HCT116 (cell line): ENCODE results near the gene SERAC1. TPM values are rescaled to one million over a fixed set of nuclear protein-coding genes. Genes with fewer than 3 reads are reported as not detected.

ENCODE experiments used
- ATAC-seq: fragments of 200-7000 bp; cut with Tn5 transposase; 2 replicates; pipeline ENCODE4 v1.9.1; 2020; ENCODE audit warnings: mild to moderate bottlenecking, moderate library complexity
- BruUV-seq: library from RNA; stranded (reverse); fragments of 400-500 nt; replicated peaks from 2 replicates; lab custom pipeline; 2021; lab: Mats Ljungman, UMichigan
- CTCF ChIA-PET: fragments of 300-600 bp; sonication (Branson Sonifier 250); formaldehyde crosslinking; loops from one replicate; lab custom pipeline; 2021; ENCODE audit warnings: antibody characterized with exemption; lab: Charles Lee
- POLR2A ChIA-PET: fragments of 300-600, 350-600 bp; sonication (Branson Sonifier 250); formaldehyde crosslinking; loops from one replicate; lab custom pipeline; 2021; ENCODE audit warnings: antibody characterized with exemption; lab: Charles Lee
- RAD21 ChIA-PET, 2 experiments: fragments of 300-600 bp; sonication (Branson Sonifier 250); formaldehyde crosslinking; loops; one replicate each; lab custom pipeline; 2023; ENCODE audit warnings: low total read pairs in 2 of 2; ENCODE audit not compliant: uncharacterized antibody in 2 of 2, unreplicated experiment in 2 of 2, low non-redundant PET in 1 of 2; lab: Charles Lee
- DNase-seq: peaks from one replicate; pipeline ENCODE4 v3.0.0-alpha.2; 2010; ENCODE audit warnings: low read depth, low spot score
- H2AFZ ChIP-seq: fragments of 200-600 bp; shearing (Covaris generic), sonication (generic); 2 replicates; pipeline ENCODE4 v1.6.1; 2017; ENCODE audit warnings: low read depth, mixed run types, mixed read lengths, antibody characterized with exemption, low read length; ENCODE audit not compliant: poor library complexity, severe bottlenecking
- H3K27ac ChIP-seq: 2 replicates; pipeline ENCODE4 v1.5.1; 2012; ENCODE audit warnings: low read depth, low read length
- H3K27me3 ChIP-seq: fragments of 200-600 bp; sonication (generic); 2 replicates; pipeline ENCODE4 v1.6.1; 2016; ENCODE audit warnings: mixed run types, low read length, mixed read lengths; ENCODE audit not compliant: insufficient read depth
- H3K36me3 ChIP-seq, 2 experiments: fragments of 200-500 bp in 1 of 2; fragments of 200-600 bp in 1 of 2; sonication (Bioruptor generic) in 1 of 2; sonication (generic) in 1 of 2; 2 replicates each; pipeline versions ENCODE4 v1.5.1 to v1.6.1; 2014 to 2016; ENCODE audit warnings: low read length in 2 of 2, inconsistent platforms in 1 of 2, mixed read lengths in 1 of 2, mixed run types in 1 of 2; ENCODE audit not compliant: insufficient read depth in 2 of 2, control insufficient read depth in 1 of 2
- H3K4me1 ChIP-seq, 2 experiments: fragments of 200-600 bp in 1 of 2; sonication (generic) in 1 of 2; 2 replicates each; pipeline versions ENCODE4 v1.5.1 to v1.6.1; 2012 to 2017; ENCODE audit warnings: low read length in 2 of 2, inconsistent platforms in 1 of 2, mild to moderate bottlenecking in 1 of 2, mixed read lengths in 1 of 2, mixed run types in 1 of 2, moderate library complexity in 1 of 2; ENCODE audit not compliant: insufficient read depth in 2 of 2, control insufficient read depth in 1 of 2
- H3K4me2 ChIP-seq: fragments of 200-600 bp; sonication (generic); 2 replicates; pipeline ENCODE4 v1.6.1; 2017; ENCODE audit warnings: mixed run types, low read length, mixed read lengths
- H3K4me3 ChIP-seq, 2 experiments: fragments of 200-600 bp in 1 of 2; sonication (generic) in 1 of 2; replicated peaks in 1 of 2; 2 replicates each; pipeline ENCODE4 v1.5.1; 2011 to 2016; ENCODE audit warnings: low read length in 2 of 2, control low read depth in 1 of 2, low read depth in 1 of 2, mild to moderate bottlenecking in 1 of 2, mixed read lengths in 1 of 2, mixed run types in 1 of 2
- H3K79me2 ChIP-seq: fragments of 200-600 bp; sonication (generic); 2 replicates; pipeline ENCODE4 v1.6.1; 2017; ENCODE audit warnings: mild to moderate bottlenecking, mixed run types, low read length, moderate library complexity, mixed read lengths; ENCODE audit not compliant: insufficient read depth
- H3K9ac ChIP-seq: fragments of 200-600 bp; sonication (generic); 2 replicates; pipeline ENCODE4 v1.6.1; 2016; ENCODE audit warnings: low read length, mixed read lengths
- H3K9me2 ChIP-seq: fragments of 200-600 bp; sonication (generic), shearing (Covaris generic); 2 replicates; pipeline ENCODE4 v1.6.1; 2017; ENCODE audit warnings: mixed run types, mild to moderate bottlenecking, moderate library complexity; ENCODE audit not compliant: insufficient read depth
- H3K9me3 ChIP-seq, 2 experiments: fragments of 200-500 bp in 1 of 2; fragments of 200-600 bp in 1 of 2; sonication (Bioruptor generic) in 1 of 2; sonication (generic) in 1 of 2; 2 replicates each; pipeline ENCODE4 v1.6.1; 2014 to 2017; ENCODE audit warnings: low read length in 2 of 2, mixed read lengths in 2 of 2, inconsistent platforms in 1 of 2, low read depth in 1 of 2, mild to moderate bottlenecking in 1 of 2, mixed run types in 1 of 2, moderate library complexity in 1 of 2; ENCODE audit not compliant: control insufficient read depth in 1 of 2, insufficient read depth in 1 of 2
- H4K20me1 ChIP-seq: fragments of 200-600 bp; sonication (generic), shearing (Covaris generic); 2 replicates; pipeline ENCODE4 v1.6.1; 2017; ENCODE audit warnings: mixed run types, mild to moderate bottlenecking, moderate library complexity; ENCODE audit not compliant: insufficient read depth
- CBX3 ChIP-seq: IDR thresholded peaks from 2 replicates; pipeline ENCODE4 v1.6.1; 2012; ENCODE audit warnings: low read depth
- EGR1 ChIP-seq: IDR thresholded peaks from 2 replicates; pipeline ENCODE4 v1.6.1; 2012; ENCODE audit warnings: low read depth
- ELF1 ChIP-seq: IDR thresholded peaks from 2 replicates; pipeline ENCODE4 v1.6.1; 2012; ENCODE audit warnings: low read depth, borderline replicate concordance
- JUND ChIP-seq: IDR thresholded peaks from 2 replicates; pipeline ENCODE4 v1.6.1; 2012
- POLR2A ChIP-seq: IDR thresholded peaks from 2 replicates; pipeline ENCODE4 v1.7.0; 2011; ENCODE audit warnings: borderline replicate concordance; ENCODE audit not compliant: insufficient read depth, insufficient read length; ENCODE audit errors: extremely low read depth
- RAD21 ChIP-seq: IDR thresholded peaks from 2 replicates; pipeline ENCODE4 v1.6.1; 2012; ENCODE audit warnings: low read depth, mild to moderate bottlenecking
- SIN3A ChIP-seq: IDR thresholded peaks from 2 replicates; pipeline ENCODE4 v1.6.1; 2012; ENCODE audit warnings: low read depth
- SP1 ChIP-seq: IDR thresholded peaks from 2 replicates; pipeline ENCODE4 v1.6.1; 2012; ENCODE audit warnings: low read depth
- SRF ChIP-seq: IDR thresholded peaks from 2 replicates; pipeline ENCODE4 v1.6.1; 2012; ENCODE audit warnings: low read depth
- TCF7L2 ChIP-seq: IDR thresholded peaks from 2 replicates; pipeline ENCODE4 v1.7.0; 2011; ENCODE audit warnings: borderline replicate concordance, inconsistent platforms; ENCODE audit not compliant: insufficient read depth, insufficient read length; ENCODE audit errors: extremely low read depth
- ZFX ChIP-seq: fragments of 450-650 bp; IDR thresholded peaks from 2 replicates; pipeline ENCODE4 v1.6.1; 2017
- intact Hi-C: fragments of 100-400 bp; cut with micrococcal nuclease; formaldehyde crosslinking; loops from 2 replicates; pipeline ENCODE4 v1.10.0; 2022
- total RNA-seq: library from RNA; stranded (reverse); gene quantifications from one replicate; pipeline ENCODE4 v1.2.1, GENCODE V29; 2021; ENCODE audit not compliant: unreplicated experiment
- TF ChIP-seq, protein P1 (sequence below): IDR thresholded peaks from 2 replicates; pipeline ENCODE4 v1.6.1; 2012
- TF ChIP-seq, protein P2 (sequence below): IDR thresholded peaks from 2 replicates; pipeline ENCODE4 v1.6.1; 2012
- TF ChIP-seq, protein P3 (sequence below), 3 experiments: fragments of 200-600 bp in 1 of 3; sonication (generic) in 1 of 3; IDR thresholded peaks in 2 of 3; conservative IDR thresholded peaks in 1 of 3; 2 replicates each; pipeline ENCODE4 v1.5.1; 2012 to 2017; ENCODE audit warnings: low read depth in 2 of 3, low read length in 2 of 3, antibody characterized with exemption in 1 of 3, borderline replicate concordance in 1 of 3, control low read depth in 1 of 3, mild to moderate bottlenecking in 1 of 3, mixed read lengths in 1 of 3, mixed run types in 1 of 3, moderate library complexity in 1 of 3; ENCODE audit not compliant: insufficient read depth in 1 of 3
- TF ChIP-seq, protein P4 (sequence below): IDR thresholded peaks from 2 replicates; pipeline ENCODE4 v1.6.1; 2012; ENCODE audit warnings: low read depth

SERAC1 gene
- total RNA-seq, 1 experiment from 2014 or later, result 7.6 TPM

DNA sequence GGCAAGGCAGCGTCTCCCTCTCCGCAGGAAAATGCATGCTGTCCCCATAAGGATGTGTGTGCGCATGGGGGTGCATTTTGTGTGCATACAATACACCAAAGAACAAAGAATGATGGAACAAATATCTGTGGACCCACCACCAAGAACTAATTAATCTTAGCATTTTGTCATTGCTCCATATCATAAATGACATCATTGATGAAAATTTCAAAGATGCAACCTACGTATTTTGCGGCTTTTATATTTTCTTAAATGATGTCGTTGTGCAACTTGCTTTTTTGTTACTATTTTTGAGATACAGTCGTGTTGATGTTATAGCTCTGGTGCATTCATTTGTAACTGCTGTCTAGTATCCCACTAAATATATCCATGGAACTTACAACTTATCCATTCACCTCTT lies 89.7 kb downstream of the SERAC1 start (continued):
- TF ChIP-seq, protein P1, sequence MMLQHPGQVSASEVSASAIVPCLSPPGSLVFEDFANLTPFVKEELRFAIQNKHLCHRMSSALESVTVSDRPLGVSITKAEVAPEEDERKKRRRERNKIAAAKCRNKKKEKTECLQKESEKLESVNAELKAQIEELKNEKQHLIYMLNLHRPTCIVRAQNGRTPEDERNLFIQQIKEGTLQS, result no peak
- TF ChIP-seq TCF7L2 (no peak), EGR1 (no peak), CBX3 (no peak), ELF1 (no peak), SP1 (no peak), POLR2A (no peak), ZFX (no peak), JUND (no peak), SIN3A (no peak), SRF (no peak)
- TF ChIP-seq, protein P2, sequence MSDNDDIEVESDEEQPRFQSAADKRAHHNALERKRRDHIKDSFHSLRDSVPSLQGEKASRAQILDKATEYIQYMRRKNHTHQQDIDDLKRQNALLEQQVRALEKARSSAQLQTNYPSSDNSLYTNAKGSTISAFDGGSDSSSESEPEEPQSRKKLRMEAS, result no peak
- TF ChIP-seq, protein P3, sequence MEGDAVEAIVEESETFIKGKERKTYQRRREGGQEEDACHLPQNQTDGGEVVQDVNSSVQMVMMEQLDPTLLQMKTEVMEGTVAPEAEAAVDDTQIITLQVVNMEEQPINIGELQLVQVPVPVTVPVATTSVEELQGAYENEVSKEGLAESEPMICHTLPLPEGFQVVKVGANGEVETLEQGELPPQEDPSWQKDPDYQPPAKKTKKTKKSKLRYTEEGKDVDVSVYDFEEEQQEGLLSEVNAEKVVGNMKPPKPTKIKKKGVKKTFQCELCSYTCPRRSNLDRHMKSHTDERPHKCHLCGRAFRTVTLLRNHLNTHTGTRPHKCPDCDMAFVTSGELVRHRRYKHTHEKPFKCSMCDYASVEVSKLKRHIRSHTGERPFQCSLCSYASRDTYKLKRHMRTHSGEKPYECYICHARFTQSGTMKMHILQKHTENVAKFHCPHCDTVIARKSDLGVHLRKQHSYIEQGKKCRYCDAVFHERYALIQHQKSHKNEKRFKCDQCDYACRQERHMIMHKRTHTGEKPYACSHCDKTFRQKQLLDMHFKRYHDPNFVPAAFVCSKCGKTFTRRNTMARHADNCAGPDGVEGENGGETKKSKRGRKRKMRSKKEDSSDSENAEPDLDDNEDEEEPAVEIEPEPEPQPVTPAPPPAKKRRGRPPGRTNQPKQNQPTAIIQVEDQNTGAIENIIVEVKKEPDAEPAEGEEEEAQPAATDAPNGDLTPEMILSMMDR (IDR thresholded peaks at IDR 0.05 in 2 of 3, conservative IDR thresholded peaks at IDR 0.05 in 1 of 3; ENCODE audit: borderline replicate concordance in 1 of 3, insufficient read depth in 1 of 3, low read depth in 2 of 3, low read length in 2 of 3), result no peak

DNA sequence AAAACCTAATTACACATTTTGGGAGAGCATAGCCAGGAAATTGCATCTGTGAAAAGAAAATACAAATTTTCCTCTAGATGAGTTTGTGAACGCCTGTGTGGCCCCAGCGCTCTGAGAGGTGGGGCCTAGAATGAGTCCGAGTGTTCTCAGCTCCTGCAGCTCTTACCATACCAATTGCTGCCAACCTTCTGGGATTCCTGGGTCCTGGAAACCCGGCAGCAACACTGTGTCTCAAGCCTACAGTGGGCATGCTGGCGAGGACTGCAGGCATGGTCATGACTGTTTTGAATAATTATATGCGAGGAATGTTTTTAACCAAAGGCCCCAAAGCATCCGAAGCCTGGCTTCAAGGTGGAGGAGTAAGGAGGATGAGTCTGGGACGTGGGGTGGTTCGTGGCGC lies 90.4 kb downstream of the SERAC1 start:
- BruUV-seq, result no TSS peak
- H3K36me3 ChIP-seq, result peaks cover 20 to 23% of the 10 kb centered on the region in 2 experiments
- DNase-seq (no peak), ATAC-seq (no peak)
- POLR2A ChIA-PET, result no interaction called here
- H3K27ac ChIP-seq, result no peak overlapping the region
- no peak overlapping the region for H3K9ac ChIP-seq
- no peaks in the 10 kb centered on the region for H3K79me2 ChIP-seq
- no peaks in the 10 kb centered on the region for H3K9me3 ChIP-seq
- RAD21 ChIA-PET, result no interaction called here
- TF ChIP-seq CBX3 (no peak), TCF7L2 (no peak), RAD21 (no peak), EGR1 (no peak), SRF (no peak)
- TF ChIP-seq, protein P4, sequence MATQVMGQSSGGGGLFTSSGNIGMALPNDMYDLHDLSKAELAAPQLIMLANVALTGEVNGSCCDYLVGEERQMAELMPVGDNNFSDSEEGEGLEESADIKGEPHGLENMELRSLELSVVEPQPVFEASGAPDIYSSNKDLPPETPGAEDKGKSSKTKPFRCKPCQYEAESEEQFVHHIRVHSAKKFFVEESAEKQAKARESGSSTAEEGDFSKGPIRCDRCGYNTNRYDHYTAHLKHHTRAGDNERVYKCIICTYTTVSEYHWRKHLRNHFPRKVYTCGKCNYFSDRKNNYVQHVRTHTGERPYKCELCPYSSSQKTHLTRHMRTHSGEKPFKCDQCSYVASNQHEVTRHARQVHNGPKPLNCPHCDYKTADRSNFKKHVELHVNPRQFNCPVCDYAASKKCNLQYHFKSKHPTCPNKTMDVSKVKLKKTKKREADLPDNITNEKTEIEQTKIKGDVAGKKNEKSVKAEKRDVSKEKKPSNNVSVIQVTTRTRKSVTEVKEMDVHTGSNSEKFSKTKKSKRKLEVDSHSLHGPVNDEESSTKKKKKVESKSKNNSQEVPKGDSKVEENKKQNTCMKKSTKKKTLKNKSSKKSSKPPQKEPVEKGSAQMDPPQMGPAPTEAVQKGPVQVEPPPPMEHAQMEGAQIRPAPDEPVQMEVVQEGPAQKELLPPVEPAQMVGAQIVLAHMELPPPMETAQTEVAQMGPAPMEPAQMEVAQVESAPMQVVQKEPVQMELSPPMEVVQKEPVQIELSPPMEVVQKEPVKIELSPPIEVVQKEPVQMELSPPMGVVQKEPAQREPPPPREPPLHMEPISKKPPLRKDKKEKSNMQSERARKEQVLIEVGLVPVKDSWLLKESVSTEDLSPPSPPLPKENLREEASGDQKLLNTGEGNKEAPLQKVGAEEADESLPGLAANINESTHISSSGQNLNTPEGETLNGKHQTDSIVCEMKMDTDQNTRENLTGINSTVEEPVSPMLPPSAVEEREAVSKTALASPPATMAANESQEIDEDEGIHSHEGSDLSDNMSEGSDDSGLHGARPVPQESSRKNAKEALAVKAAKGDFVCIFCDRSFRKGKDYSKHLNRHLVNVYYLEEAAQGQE, result no peak
- H3K4me3 ChIP-seq, result no peak overlapping the region
- no peaks in the 10 kb centered on the region for H4K20me1 ChIP-seq
- no peak overlapping the region for H2AFZ ChIP-seq
- intact Hi-C loops, result loop anchor here (10.0 kb wide), 2 partner anchors 433 to 763 kb away; no protein-coding TSS in a partner anchor
- H3K4me2 ChIP-seq, result no peak overlapping the region
- no peaks in the 10 kb centered on the region for H3K4me1 ChIP-seq
- no peaks in the 10 kb centered on the region for H3K27me3 ChIP-seq
- H3K9me2 ChIP-seq, result no peaks in the 10 kb centered on the region
- CTCF ChIA-PET, result no interaction called here
